Small intestine (tissue), 7 donors: ENCODE measurements around the gene MLLT1. TPM values are rescaled to one million over a fixed set of nuclear protein-coding genes. Genes with fewer than 3 reads are reported as not detected.

ENCODE experiments used
- DNase-seq, 2 donors: peaks; one replicate each; pipeline versions ENCODE4 v3.0.0 to v3.0.0-alpha.2; 2013
- FAIRE-seq: peaks from 2 replicates; lab custom pipeline; 2012; peaks lifted over from hg19 to GRCh38; lab: Jason Lieb, UNC
- H3K27ac ChIP-seq, 3 donors: one replicate each; pipeline ENCODE4 v1.5.1; 2013; ENCODE audit warnings: low read length in 2 of 3, mild to moderate bottlenecking in 2 of 3, control low read depth in 1 of 3, inconsistent platforms in 1 of 3, low read depth in 1 of 3, moderate library complexity in 1 of 3
- H3K27me3 ChIP-seq, 3 donors: one replicate each; pipeline ENCODE4 v1.6.1; 2013; ENCODE audit warnings: low read length in 3 of 3, inconsistent platforms in 1 of 3; ENCODE audit not compliant: control insufficient read depth in 3 of 3, insufficient read depth in 3 of 3
- H3K36me3 ChIP-seq, 3 donors: one replicate each; pipeline ENCODE4 v1.6.1; 2013; ENCODE audit warnings: low read length in 3 of 3, inconsistent platforms in 1 of 3, low read depth in 1 of 3, mild to moderate bottlenecking in 1 of 3, moderate library complexity in 1 of 3; ENCODE audit not compliant: control insufficient read depth in 3 of 3, insufficient read depth in 2 of 3
- H3K4me1 ChIP-seq, 3 donors: one replicate each; pipeline ENCODE4 v1.6.1; 2013; ENCODE audit warnings: low read length in 2 of 3, inconsistent platforms in 1 of 3, low read depth in 1 of 3, mild to moderate bottlenecking in 1 of 3, moderate library complexity in 1 of 3; ENCODE audit not compliant: control insufficient read depth in 3 of 3, insufficient read depth in 2 of 3
- H3K4me3 ChIP-seq, 3 donors: one replicate each; pipeline ENCODE4 v1.5.1; 2013; ENCODE audit warnings: low read length in 3 of 3, control low read depth in 1 of 3, inconsistent platforms in 1 of 3, low read depth in 1 of 3, mild to moderate bottlenecking in 1 of 3, moderate library complexity in 1 of 3
- H3K9me3 ChIP-seq, 2 donors: one replicate each; pipeline ENCODE4 v1.6.1; 2013; ENCODE audit warnings: low read depth in 1 of 2, low read length in 1 of 2; ENCODE audit not compliant: control insufficient read depth in 2 of 2, insufficient read depth in 1 of 2
- WGBS, 3 donors: extraction: QIAGEN DNeasy Blood & Tissue Kit; methylation state at CpG; one replicate each; pipeline ENCODE4 v1.1.7; 2013; 5-methylcytosine and 5-hydroxymethylcytosine counted together
- polyA plus RNA-seq, 4 donors: library from polyadenylated mRNA; stranded (reverse) in 3 of 4; unstranded in 1 of 4; fragments of 200-250 nt in 3 of 4; fragments of 120-200 nt in 1 of 4; gene quantifications; one replicate each; pipeline versions ENCODE4 v1.2.1 to v1.2.3, GENCODE V29; 2013
- donor health status: healthy with polysubstance abuse.
- donor health status: control.
- donor health status: control.
- donor health status: Bipolar disorder and iron deficiency.
- donor health status: healthy.

MLLT1 gene
- polyA plus RNA-seq, 4 donors: 15.1 to 42.2 (median 21.9) TPM

DNA sequence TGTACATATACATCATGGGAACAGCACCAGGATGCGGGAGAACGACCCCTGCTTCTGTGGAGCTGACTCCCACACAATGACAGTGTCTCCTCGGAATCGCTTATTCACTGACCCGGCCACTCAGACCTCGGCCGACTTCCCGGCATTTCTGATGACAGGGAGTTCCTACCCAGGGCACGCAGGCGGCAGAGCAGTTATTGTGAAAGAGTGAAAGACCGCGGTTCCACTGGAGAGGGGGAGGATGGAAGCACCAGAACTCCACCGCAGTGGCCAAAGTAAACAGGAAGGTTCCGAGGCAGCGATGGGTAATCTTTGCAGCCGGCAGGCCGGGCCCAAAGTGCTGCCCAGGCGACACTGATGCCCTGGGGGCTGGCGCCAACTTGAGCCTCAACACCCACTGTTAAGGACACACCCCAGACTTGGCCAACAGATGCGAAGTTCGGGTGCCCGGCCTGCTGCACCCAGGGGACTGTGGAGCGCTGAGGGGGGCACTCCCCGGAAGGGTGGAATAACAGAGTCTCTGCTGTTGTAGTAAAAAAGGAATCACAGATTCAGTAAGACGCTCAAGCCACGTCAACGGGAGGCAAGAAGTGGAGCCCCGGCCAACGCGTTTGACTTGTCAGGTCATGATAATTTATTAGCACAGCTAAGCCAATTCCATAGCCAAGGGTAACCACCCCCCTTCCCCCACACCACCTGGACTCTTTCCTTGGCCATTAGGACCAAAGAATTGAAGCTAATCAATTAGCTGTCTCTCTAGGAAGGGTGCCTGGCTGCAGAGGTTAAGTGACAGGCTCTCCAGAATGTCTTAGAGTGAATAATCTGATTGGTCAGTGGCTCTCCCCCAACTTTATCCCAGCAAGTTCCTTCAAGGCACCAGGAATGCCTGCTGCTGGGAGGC, 5.8 kb downstream of the MLLT1 start:
- H3K27me3 ChIP-seq: no peaks in the 10 kb centered on the region
- peaks cover 0 to 57% (median 19%) of the 10 kb centered on the region in 3 donors for H3K4me1 ChIP-seq
- no peak overlapping the region for H3K4me3 ChIP-seq
- FAIRE-seq (no peak), DNase-seq (no peak)
- H3K27ac ChIP-seq: peak overlapping the region in 2 of 3 donors; percentile 33 to 78
- 52 to 81% (median 73%) methylated on average over 30 of the region's 30 CpGs for WGBS, 3 donors
- no peaks in the 10 kb centered on the region for H3K9me3 ChIP-seq
- peaks cover 0 to 71% (median 2%) of the 10 kb centered on the region in 3 donors for H3K36me3 ChIP-seq

DNA sequence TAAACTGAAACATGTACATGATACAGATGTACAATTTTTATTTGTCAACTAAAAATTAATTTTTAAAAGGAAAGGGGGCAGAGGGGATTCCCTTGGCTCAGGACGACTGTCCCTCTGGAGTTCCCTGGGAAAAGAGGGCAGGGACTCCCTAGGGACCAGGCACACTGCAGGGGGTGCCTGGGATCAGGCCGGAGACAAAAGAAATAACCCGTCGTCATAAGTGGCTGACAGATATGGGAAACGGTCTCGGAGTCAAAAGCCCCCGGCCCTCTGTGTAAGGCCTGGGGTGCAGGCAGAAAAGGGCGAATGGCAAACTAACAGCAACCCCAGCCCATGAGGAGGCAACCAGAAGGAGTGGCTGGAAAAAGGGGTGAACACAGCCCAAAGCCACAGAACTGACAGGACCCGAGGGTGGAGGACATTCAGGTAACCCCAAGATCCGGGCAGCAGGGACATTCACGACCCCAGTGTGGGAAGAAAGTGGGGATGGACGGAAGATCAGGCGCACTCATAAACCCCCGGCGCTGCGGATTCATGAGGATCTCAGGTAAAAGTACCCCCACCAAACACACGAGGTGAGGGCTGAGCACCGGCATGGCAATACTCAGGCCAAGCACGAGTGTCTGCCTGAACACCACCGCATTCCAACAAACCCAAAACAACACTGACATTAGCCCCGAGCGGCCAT, 6.7 kb downstream of the MLLT1 start:
- peak overlapping the region in 1 of 3 donors; percentile 2 for H3K4me3 ChIP-seq

DNA sequence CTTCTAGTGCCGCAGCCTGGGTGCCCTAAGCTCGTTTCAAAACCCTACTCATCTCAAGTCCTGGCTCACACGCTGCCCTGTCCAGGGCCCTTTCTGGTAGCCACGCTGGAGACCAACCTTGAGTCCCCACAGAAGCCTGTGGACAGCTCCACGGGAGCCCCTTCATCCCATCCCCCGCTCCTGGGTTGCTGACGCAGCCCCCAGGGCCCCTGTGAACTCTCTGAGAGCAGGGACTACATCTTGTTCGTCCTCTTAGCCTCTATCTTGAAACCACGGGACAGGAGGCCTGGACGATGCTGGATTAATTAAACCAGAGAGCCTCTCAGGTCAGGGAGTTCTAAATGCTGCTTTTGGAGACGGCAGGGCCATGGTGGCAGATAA, 7.4 kb downstream of the MLLT1 start:
- Histone ChIP-seq H3K4me3 (no peak overlapping the region), H3K36me3 (peaks cover 2 to 77% (median 2%) of the 10 kb centered on the region in 3 donors), H3K27me3 (no peaks in the 10 kb centered on the region), H3K4me1 (peaks cover 0 to 43% (median 16%) of the 10 kb centered on the region in 3 donors), H3K9me3 (no peaks in the 10 kb centered on the region), H3K27ac (peak overlapping the region in 2 of 3 donors; percentile 72 to 78)
- DNase-seq (no peak), FAIRE-seq (no peak)
- WGBS, 3 donors: 50 to 81% (median 69%) methylated on average over 11 of the region's 11 CpGs

More for the DNA sequence above, 6.7 kb downstream of the MLLT1 start:
- no peaks in the 10 kb centered on the region for H3K27me3 ChIP-seq
- H3K36me3 ChIP-seq: peaks cover 2 to 77% (median 2%) of the 10 kb centered on the region in 3 donors
- FAIRE-seq: no peak
- WGBS, 3 donors: 81 to 90% (median 88%) methylated on average over 22 of the region's 22 CpGs
- peaks cover 0 to 49% (median 16%) of the 10 kb centered on the region in 3 donors for H3K4me1 ChIP-seq
- H3K27ac ChIP-seq: peak overlapping the region in 2 of 3 donors; percentile 72 to 78
- no peak for DNase-seq
- no peaks in the 10 kb centered on the region for H3K9me3 ChIP-seq

DNA sequence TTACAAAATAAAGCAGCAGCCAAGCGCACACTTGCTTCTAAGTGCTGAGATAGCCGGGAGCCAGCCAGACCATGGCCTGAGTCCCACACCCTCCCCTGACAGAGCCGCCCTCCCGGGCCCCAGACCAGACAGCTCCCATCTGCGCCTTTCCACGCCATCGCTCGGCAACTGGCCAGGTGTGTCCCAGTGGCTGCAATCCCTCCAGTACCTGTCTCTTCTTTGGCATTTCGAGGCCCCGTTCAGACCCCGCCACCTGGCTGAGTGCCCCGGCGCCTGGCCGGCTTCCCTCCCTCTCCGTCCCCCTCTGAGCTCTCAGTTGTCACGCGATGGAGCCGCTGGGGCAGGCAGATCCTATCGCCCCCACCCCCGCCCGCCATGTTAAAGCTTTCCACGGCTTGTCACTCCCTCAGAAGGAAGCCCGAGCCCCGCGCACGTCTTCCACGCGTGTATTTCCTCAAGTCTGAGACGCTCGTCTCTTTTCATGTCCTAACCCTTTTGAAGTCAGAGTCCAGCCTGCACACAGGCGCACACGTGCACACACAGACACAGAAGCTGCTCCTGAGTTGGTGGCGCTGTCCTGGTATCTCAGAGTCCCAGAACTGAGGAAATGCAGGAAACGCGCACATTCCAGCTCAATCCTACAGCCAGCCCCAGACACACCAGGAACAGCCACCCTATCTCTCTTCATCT, 7.9 kb downstream of the MLLT1 start:
- 39 to 82% (median 73%) methylated on average over 31 to 35 of the region's 35 CpGs for WGBS, 3 donors
- Histone ChIP-seq H3K9me3 (no peaks in the 10 kb centered on the region), H3K36me3 (peaks cover 2 to 74% (median 2%) of the 10 kb centered on the region in 3 donors), H3K4me3 (peak overlapping the region in 1 of 3 donors; percentile 24), H3K4me1 (peaks cover 0 to 43% (median 16%) of the 10 kb centered on the region in 3 donors), H3K27me3 (no peaks in the 10 kb centered on the region), H3K27ac (peak overlapping the region in 2 of 3 donors; percentile 72 to 78)
- DNase-seq (peak in 1 of 2 donors; percentile 70), FAIRE-seq (no peak)

DNA sequence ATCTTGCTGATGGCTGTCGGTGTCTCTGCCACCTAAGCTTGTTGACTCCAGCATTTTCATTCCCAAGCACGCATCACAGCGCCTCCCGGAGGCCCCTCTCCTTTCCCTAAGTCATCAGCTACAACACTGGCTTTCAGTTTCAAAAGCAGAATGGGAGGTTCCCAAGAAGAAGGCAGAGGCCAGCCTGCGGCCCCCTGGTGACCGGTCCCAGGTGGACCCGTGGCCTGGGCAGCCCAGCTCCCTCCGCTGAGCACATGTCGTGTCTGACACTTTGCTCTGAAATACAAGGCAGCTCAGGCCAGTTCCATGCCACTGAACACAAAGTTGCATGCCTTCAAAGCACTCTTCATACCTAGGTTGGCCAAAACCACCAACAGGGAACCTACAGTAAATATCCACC, 8.5 kb downstream of the MLLT1 start:
- H3K27me3 ChIP-seq: no peaks in the 10 kb centered on the region
- H3K4me3 ChIP-seq: no peak overlapping the region
- peak overlapping the region in 1 of 3 donors; percentile 72 for H3K27ac ChIP-seq
- DNase-seq (no peak), FAIRE-seq (no peak)
- H3K36me3 ChIP-seq: peaks cover 2 to 71% (median 2%) of the 10 kb centered on the region in 3 donors
- H3K4me1 ChIP-seq: peaks cover 0 to 43% (median 16%) of the 10 kb centered on the region in 3 donors
- no peaks in the 10 kb centered on the region for H3K9me3 ChIP-seq
- WGBS, 3 donors: 71 to 92% (median 82%) methylated on average over 9 of the region's 9 CpGs

DNA sequence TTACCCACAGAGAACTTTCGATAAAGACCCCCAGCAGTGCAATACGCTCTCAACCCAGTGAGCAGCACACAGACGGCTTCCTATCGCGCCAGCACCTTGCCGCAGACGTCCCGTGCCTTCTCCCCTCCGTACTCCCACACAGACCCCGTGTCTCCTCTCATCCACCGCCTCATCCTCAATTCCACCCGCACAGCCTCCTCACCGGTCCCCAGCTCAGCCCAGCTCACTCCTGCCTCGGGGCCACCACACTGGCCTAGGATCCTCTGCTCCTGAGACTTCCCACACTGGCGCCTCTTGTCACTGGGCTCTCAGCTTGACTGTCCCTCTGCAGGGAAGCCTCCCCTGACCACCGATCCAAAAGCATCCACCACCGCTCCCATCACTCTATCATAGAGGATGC, 9.0 kb downstream of the MLLT1 start:
- DNase-seq (no peak), FAIRE-seq (no peak)
- Histone ChIP-seq H3K27ac (no peak overlapping the region), H3K9me3 (no peaks in the 10 kb centered on the region), H3K27me3 (no peaks in the 10 kb centered on the region), H3K36me3 (peaks cover 2 to 69% (median 2%) of the 10 kb centered on the region in 3 donors), H3K4me3 (no peak overlapping the region), H3K4me1 (peaks cover 0 to 43% (median 16%) of the 10 kb centered on the region in 3 donors)
- 90 to 96% (median 94%) methylated on average over 14 to 17 of the region's 17 CpGs for WGBS, 3 donors

DNA sequence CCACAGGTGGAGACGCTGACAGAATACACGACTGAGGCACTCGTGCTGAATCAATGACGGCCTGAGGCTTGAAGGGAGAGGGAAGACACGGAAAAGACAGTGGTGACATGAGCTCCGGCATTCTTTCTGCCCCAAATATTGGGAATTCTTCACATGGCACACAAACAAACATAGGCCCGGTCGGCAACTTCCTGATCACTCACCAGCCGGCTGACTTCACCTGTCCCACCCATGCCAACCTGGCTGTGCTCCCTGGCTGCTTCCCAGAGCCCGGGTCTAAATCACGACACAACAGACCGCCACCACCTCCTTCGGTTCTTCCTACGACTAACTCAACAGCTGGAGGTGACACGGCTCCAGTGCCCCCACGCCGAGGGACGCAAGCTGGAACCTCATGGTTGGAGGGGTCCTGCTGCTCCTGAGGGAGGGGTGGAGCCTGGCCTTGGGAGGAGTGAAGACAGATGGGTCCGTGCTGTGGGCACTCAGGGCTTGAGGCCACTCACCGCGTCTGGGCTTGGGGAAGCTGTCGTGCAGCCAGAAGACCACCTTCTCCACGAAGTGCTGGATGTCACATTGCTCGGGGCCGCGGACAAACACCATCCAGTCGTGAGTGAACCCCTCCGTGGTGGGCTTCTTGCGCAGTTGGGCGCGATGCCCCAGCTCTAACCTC, 9.6 kb downstream of the MLLT1 start:
- FAIRE-seq (no peak), DNase-seq (no peak)
- H3K4me1 ChIP-seq: peaks cover 0 to 43% (median 13%) of the 10 kb centered on the region in 3 donors
- no peak overlapping the region for H3K27ac ChIP-seq
- no peaks in the 10 kb centered on the region for H3K9me3 ChIP-seq
- WGBS, 3 donors: 92 to 93% (median 93%) methylated on average over 31 of the region's 31 CpGs
- no peak overlapping the region for H3K4me3 ChIP-seq
- no peaks in the 10 kb centered on the region for H3K27me3 ChIP-seq
- H3K36me3 ChIP-seq: peaks cover 2 to 66% (median 2%) of the 10 kb centered on the region in 3 donors
